IMR-90 (cell line): ENCODE data around the gene NR2C2. TPM values are rescaled to one million over a fixed set of nuclear protein-coding genes. Genes with fewer than 3 reads are reported as not detected.

Experiments
- ATAC-seq: fragments of 200-7000 bp; cut with Tn5 transposase; 2 replicates; pipeline ENCODE4 v1.9.1; 2020; ENCODE audit warnings: low read depth, mild to moderate bottlenecking, moderate library complexity
- BruUV-seq: library from RNA; stranded (reverse); fragments of 400-500 nt; replicated peaks from 2 replicates; lab custom pipeline; 2021; lab: Mats Ljungman, UMichigan
- CTCF ChIA-PET: fragments of 300-600 bp; formaldehyde crosslinking; extraction: SDS; loops from one replicate; lab custom pipeline; 2021; ENCODE audit warnings: antibody characterized with exemption; lab: Yijun Ruan, JAX
- POLR2A ChIA-PET: fragments of 300-600 bp; sonication (Branson Sonifier 250); formaldehyde crosslinking; loops from one replicate; lab custom pipeline; 2022; ENCODE audit warnings: antibody characterized with exemption; ENCODE audit not compliant: unreplicated experiment; lab: Charles Lee
- DNase-seq: peaks from one replicate; pipeline ENCODE4 v3.0.0; 2013
- H2AFZ ChIP-seq: replicated peaks from 2 replicates; pipeline ENCODE3; 2013; ENCODE audit warnings: low read length, mild to moderate bottlenecking; ENCODE audit not compliant: poor library complexity
- H2AK5ac ChIP-seq: 2 replicates; pipeline ENCODE4 v1.6.1; 2013; ENCODE audit warnings: low read depth, low read length, inconsistent platforms
- H2AK9ac ChIP-seq: replicated peaks from 2 replicates; pipeline ENCODE3; 2013; ENCODE audit warnings: mild to moderate bottlenecking, low read depth, low read length, moderate library complexity; ENCODE audit not compliant: poor library complexity
- H2BK120ac ChIP-seq: 2 replicates; pipeline ENCODE4 v1.6.1; 2013; ENCODE audit warnings: low read depth, low read length, inconsistent platforms
- H2BK15ac ChIP-seq: 3 replicates; pipeline ENCODE4 v1.6.1; 2013; ENCODE audit warnings: low read depth, low read length, inconsistent platforms
- H2BK20ac ChIP-seq: 2 replicates; pipeline ENCODE4 v1.6.1; 2013; ENCODE audit warnings: low read depth, mild to moderate bottlenecking, inconsistent platforms, low read length, moderate library complexity
- H2BK5ac ChIP-seq: 2 replicates; pipeline ENCODE4 v1.6.1; 2013; ENCODE audit warnings: mild to moderate bottlenecking, low read depth, low read length, inconsistent platforms; ENCODE audit not compliant: poor library complexity, severe bottlenecking
- H3K14ac ChIP-seq: replicated peaks from 2 replicates; pipeline ENCODE4 v1.6.1; 2013; ENCODE audit warnings: low read depth, low read length, inconsistent platforms
- H3K18ac ChIP-seq: 2 replicates; pipeline ENCODE4 v1.6.1; 2013; ENCODE audit warnings: low read depth, low read length, control low read depth
- H3K23ac ChIP-seq: 2 replicates; pipeline ENCODE4 v1.6.1; 2013; ENCODE audit warnings: low read depth, low read length, inconsistent platforms
- H3K27ac ChIP-seq: 2 replicates; pipeline ENCODE4 v1.5.1; 2013; ENCODE audit warnings: mild to moderate bottlenecking, control low read depth, low read length; ENCODE audit not compliant: insufficient read depth
- H3K27me3 ChIP-seq: 2 replicates; pipeline ENCODE4 v1.6.1; 2013; ENCODE audit warnings: low read length; ENCODE audit not compliant: control insufficient read depth, insufficient read depth
- H3K36me3 ChIP-seq: 2 replicates; pipeline ENCODE4 v1.6.1; 2013; ENCODE audit warnings: low read length, mixed read lengths; ENCODE audit not compliant: control insufficient read depth, insufficient read depth
- H3K4ac ChIP-seq: 2 replicates; pipeline ENCODE4 v1.6.1; 2013; ENCODE audit warnings: low read depth, low read length, inconsistent platforms
- H3K4me1 ChIP-seq: 2 replicates; pipeline ENCODE4 v1.6.1; 2013; ENCODE audit warnings: low read length, mixed read lengths; ENCODE audit not compliant: control insufficient read depth, insufficient read depth
- H3K4me2 ChIP-seq: 2 replicates; pipeline ENCODE4 v1.6.1; 2013; ENCODE audit warnings: low read depth, mild to moderate bottlenecking, control low read depth, low read length, moderate library complexity
- H3K4me3 ChIP-seq: 2 replicates; pipeline ENCODE4 v1.5.1; 2013; ENCODE audit warnings: low read depth, mild to moderate bottlenecking, control low read depth, low read length, moderate library complexity; ENCODE audit not compliant: insufficient read depth
- H3K56ac ChIP-seq: 2 replicates; pipeline ENCODE4 v1.6.1; 2013; ENCODE audit warnings: low read length, inconsistent platforms; ENCODE audit not compliant: insufficient read depth; ENCODE audit errors: extremely low read depth
- H3K79me1 ChIP-seq, 2 experiments: 2 replicates each; pipeline ENCODE4 v1.6.1; 2013; ENCODE audit warnings: low read length in 2 of 2, inconsistent platforms in 1 of 2, low read depth in 1 of 2
- H3K9ac ChIP-seq: 2 replicates; pipeline ENCODE4 v1.6.1; 2013; ENCODE audit warnings: low read depth, low read length, control low read depth
- H3K9me1 ChIP-seq: 2 replicates; pipeline ENCODE4 v1.6.1; 2013; ENCODE audit warnings: low read length, inconsistent platforms; ENCODE audit not compliant: insufficient read depth
- H3K9me3 ChIP-seq: 2 replicates; pipeline ENCODE4 v1.6.1; 2013; ENCODE audit warnings: low read length; ENCODE audit not compliant: control insufficient read depth, insufficient read depth
- H4K20me1 ChIP-seq: 2 replicates; pipeline ENCODE4 v1.6.1; 2013; ENCODE audit warnings: low read length, inconsistent platforms; ENCODE audit not compliant: insufficient read depth
- H4K5ac ChIP-seq: 2 replicates; pipeline ENCODE4 v1.6.1; 2013; ENCODE audit warnings: mild to moderate bottlenecking, low read depth, low read length, control low read depth
- H4K8ac ChIP-seq, 2 experiments: 2 replicates each; pipeline ENCODE4 v1.6.1; 2013; ENCODE audit warnings: low read depth in 2 of 2, low read length in 2 of 2, control low read depth in 1 of 2, inconsistent platforms in 1 of 2
- H4K91ac ChIP-seq: 2 replicates; pipeline ENCODE4 v1.6.1; 2013; ENCODE audit warnings: low read depth, low read length, inconsistent platforms; ENCODE audit not compliant: insufficient read depth
- CEBPB ChIP-seq: IDR thresholded peaks from 2 replicates; pipeline ENCODE4 v1.6.1; 2012; ENCODE audit warnings: low read depth, low read length, improper control_type of control experiment
- CHD1 ChIP-seq: IDR thresholded peaks from 2 replicates; pipeline ENCODE4 v1.6.1; 2012; ENCODE audit warnings: low read depth, low read length, improper control_type of control experiment
- ELK1 ChIP-seq: fragments of 150-350 bp; IDR thresholded peaks from 2 replicates; pipeline ENCODE4 v1.6.1; 2016; ENCODE audit warnings: low read depth, mild to moderate bottlenecking, low read length, moderate library complexity, borderline replicate concordance
- FOS ChIP-seq: fragments of 150-350 bp; IDR thresholded peaks from 2 replicates; pipeline ENCODE4 v1.6.1; 2016; ENCODE audit warnings: low read depth, low read length
- MAFK ChIP-seq: IDR thresholded peaks from 2 replicates; pipeline ENCODE4 v1.6.1; 2012; ENCODE audit warnings: low read depth, low read length, improper control_type of control experiment
- MAZ ChIP-seq: IDR thresholded peaks from 2 replicates; pipeline ENCODE4 v1.6.1; 2012; ENCODE audit warnings: low read depth, mild to moderate bottlenecking, low read length, improper control_type of control experiment, moderate library complexity, borderline replicate concordance
- MXI1 ChIP-seq: IDR thresholded peaks from 2 replicates; pipeline ENCODE4 v1.6.1; 2012; ENCODE audit warnings: low read depth, mild to moderate bottlenecking, low read length, moderate library complexity, borderline replicate concordance
- NFE2L2 ChIP-seq: fragments of 150-350 bp; IDR thresholded peaks from 2 replicates; pipeline ENCODE4 v1.6.1; 2016; ENCODE audit warnings: low read depth, mild to moderate bottlenecking, low read length
- RAD21 ChIP-seq: IDR thresholded peaks from 2 replicates; pipeline ENCODE4 v1.6.1; 2012; ENCODE audit warnings: low read length, improper control_type of control experiment
- RCOR1 ChIP-seq: IDR thresholded peaks from 2 replicates; pipeline ENCODE4 v1.6.1; 2012; ENCODE audit warnings: mild to moderate bottlenecking, low read length, improper control_type of control experiment; ENCODE audit not compliant: insufficient replicate concordance
- RFX5 ChIP-seq: IDR thresholded peaks from 2 replicates; pipeline ENCODE4 v1.8.0; 2012; ENCODE audit warnings: low read depth, mild to moderate bottlenecking, low read length, moderate library complexity
- SMC3 ChIP-seq: fragments of 150-350 bp; IDR thresholded peaks from 2 replicates; pipeline ENCODE4 v1.6.1; 2016; ENCODE audit warnings: low read depth, mild to moderate bottlenecking, antibody characterized with exemption, low read length, moderate library complexity
- USF2 ChIP-seq: fragments of 150-350 bp; IDR thresholded peaks from 2 replicates; pipeline ENCODE4 v1.6.1; 2017; ENCODE audit warnings: mild to moderate bottlenecking, antibody characterized with exemption, low read length, low read depth
- WGBS, 2 experiments: methylation state at CpG; one replicate each; pipeline versions ENCODE4 v1.1.5 to v1.1.7; 2013; ENCODE audit warnings: missing lambda C conversion rate in 2 of 2; ENCODE audit not compliant: insufficient read length in 1 of 2; ENCODE audit errors: extremely low coverage in 2 of 2; 5-methylcytosine and 5-hydroxymethylcytosine counted together
- dilution Hi-C: fragments of 300-500 bp; cut with HindIII; formaldehyde crosslinking; loops from one replicate; pipeline ENCODE4 v1.14.3; 2018; ENCODE audit warnings: low sequenced_read_pairs; ENCODE audit not compliant: unreplicated experiment
- in situ Hi-C: fragments of 300-500 bp; cut with MboI; formaldehyde crosslinking; loops from 3 replicates; pipeline ENCODE4 v1.14.3; 2019; ENCODE audit warnings: low sequenced_read_pairs, inconsistent platforms, mixed read lengths
- intact Hi-C: fragments of 100-400 bp; cut with micrococcal nuclease; formaldehyde crosslinking; loops from 2 replicates; pipeline ENCODE4 v1.10.0; 2022
- polyA plus RNA-seq, 3 experiments: library from polyadenylated mRNA; depleted of rRNA; stranded (reverse); fragments of >200 nt; gene quantifications; 2 replicates each; pipeline ENCODE4 v1.2.3, GENCODE V29; 2012; ENCODE audit warnings: low replicate concordance in 1 of 3
- total RNA-seq: library from RNA; depleted of rRNA; stranded (reverse); fragments of >200 nt; gene quantifications from 2 replicates; pipeline ENCODE4 v1.2.3, GENCODE V29; 2012
- TF ChIP-seq, protein P1 (sequence below): conservative IDR thresholded peaks from 2 replicates; pipeline ENCODE4 v1.5.1; 2012; ENCODE audit warnings: mild to moderate bottlenecking, low read depth, low read length, improper control_type of control experiment

Gene NR2C2
- total and polyA plus RNA-seq, 2 of the 4 experiments (the other 2 are of a cell fraction), result 10.4 to 13.8 TPM

DNA sequence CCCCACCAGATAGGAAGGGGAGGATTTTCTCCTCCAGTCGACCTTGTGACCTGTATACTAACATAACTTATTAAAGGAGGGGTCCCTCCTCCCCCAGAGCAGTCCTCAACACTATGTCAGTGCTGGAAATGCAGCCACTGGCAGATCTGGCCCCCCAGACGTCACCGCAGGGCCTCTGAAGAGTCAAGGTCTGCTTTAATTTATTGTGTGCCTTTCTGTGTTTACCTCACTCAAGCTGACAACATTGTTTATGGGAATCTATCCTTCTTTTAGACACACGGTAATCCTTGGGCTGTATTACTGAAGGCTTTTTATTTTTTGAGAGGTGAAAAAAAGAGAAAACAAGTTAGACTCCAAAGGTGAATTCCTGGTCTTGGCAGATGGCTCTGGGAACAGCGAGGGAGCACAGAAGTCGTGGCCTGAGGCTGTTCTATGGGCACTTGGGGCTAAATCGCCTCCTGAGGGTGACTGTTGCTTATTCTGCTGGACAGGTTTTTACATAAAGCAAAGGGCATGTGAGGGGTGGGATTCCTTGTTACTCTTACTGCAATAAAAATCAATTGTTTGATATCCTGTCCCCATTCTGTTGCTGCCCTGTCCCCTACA is 13.5 kb upstream of the NR2C2 start:
- Histone ChIP-seq H3K27ac (no peak overlapping the region), H3K79me1 (no peaks in the 10 kb centered on the region; a peak in 1 of 4 replicates), H3K27me3 (no peaks in the 10 kb centered on the region; the same call in 1 of the 2 replicates), H3K4me3 (no peak overlapping the region), H3K18ac (no peak overlapping the region), H3K56ac (no peak overlapping the region), H2AK9ac (no peak overlapping the region), H4K91ac (no peak overlapping the region), H4K20me1 (no peaks in the 10 kb centered on the region), H4K5ac (no peak overlapping the region), H2BK15ac (no peak overlapping the region), H3K9ac (no peak overlapping the region), H3K4me2 (no peak overlapping the region), H2BK20ac (no peak overlapping the region), H3K9me3 (no peaks in the 10 kb centered on the region), H3K14ac (no peak overlapping the region), H2AFZ (no peak overlapping the region), H3K23ac (no peak overlapping the region), H4K8ac (no peak overlapping the region), H3K9me1 (no peaks in the 10 kb centered on the region), H2BK5ac (no peak overlapping the region), H3K4ac (no peak overlapping the region), H3K36me3 (no peaks in the 10 kb centered on the region), H2BK120ac (no peak overlapping the region), H3K4me1 (no peaks in the 10 kb centered on the region), H2AK5ac (no peak overlapping the region)
- ChIA-PET POLR2A (no interaction called here), CTCF (no interaction called here)
- TF ChIP-seq USF2, result no peak
- TF ChIP-seq MAZ, result no peak
- TF ChIP-seq MXI1, result no peak
- TF ChIP-seq RCOR1, result no peak
- no peak for TF ChIP-seq ELK1
- no peak for TF ChIP-seq CHD1
- no peak for TF ChIP-seq CEBPB
- TF ChIP-seq SMC3, result no peak
- no peak for TF ChIP-seq RAD21
- TF ChIP-seq, protein P1, sequence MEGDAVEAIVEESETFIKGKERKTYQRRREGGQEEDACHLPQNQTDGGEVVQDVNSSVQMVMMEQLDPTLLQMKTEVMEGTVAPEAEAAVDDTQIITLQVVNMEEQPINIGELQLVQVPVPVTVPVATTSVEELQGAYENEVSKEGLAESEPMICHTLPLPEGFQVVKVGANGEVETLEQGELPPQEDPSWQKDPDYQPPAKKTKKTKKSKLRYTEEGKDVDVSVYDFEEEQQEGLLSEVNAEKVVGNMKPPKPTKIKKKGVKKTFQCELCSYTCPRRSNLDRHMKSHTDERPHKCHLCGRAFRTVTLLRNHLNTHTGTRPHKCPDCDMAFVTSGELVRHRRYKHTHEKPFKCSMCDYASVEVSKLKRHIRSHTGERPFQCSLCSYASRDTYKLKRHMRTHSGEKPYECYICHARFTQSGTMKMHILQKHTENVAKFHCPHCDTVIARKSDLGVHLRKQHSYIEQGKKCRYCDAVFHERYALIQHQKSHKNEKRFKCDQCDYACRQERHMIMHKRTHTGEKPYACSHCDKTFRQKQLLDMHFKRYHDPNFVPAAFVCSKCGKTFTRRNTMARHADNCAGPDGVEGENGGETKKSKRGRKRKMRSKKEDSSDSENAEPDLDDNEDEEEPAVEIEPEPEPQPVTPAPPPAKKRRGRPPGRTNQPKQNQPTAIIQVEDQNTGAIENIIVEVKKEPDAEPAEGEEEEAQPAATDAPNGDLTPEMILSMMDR, result no peak
- no peak for TF ChIP-seq FOS
- TF ChIP-seq MAFK, result no peak
- TF ChIP-seq NFE2L2, result no peak
- TF ChIP-seq RFX5, result no peak
- WGBS, 2 experiments, result no CpG with 5 or more reads among the region's 7 CpGs
- BruUV-seq, result no TSS peak
- no peak for ATAC-seq
- in situ Hi-C loops (loop anchor here (25.0 kb wide), 1 partner anchor 278 kb away; the partner anchor contains the start of gene CAPN7), intact Hi-C loops (no loop called here), dilution Hi-C loops (no loop called here)
- DNase-seq, result no peak
